ENCODE results near the gene KCNS3. TPM values are rescaled to one million over a fixed set of nuclear protein-coding genes. Genes with fewer than 3 reads are reported as not detected.

The KCNS3 gene
- total RNA-seq, 1 donor from 2014 or later: 26.9 TPM

DNA sequence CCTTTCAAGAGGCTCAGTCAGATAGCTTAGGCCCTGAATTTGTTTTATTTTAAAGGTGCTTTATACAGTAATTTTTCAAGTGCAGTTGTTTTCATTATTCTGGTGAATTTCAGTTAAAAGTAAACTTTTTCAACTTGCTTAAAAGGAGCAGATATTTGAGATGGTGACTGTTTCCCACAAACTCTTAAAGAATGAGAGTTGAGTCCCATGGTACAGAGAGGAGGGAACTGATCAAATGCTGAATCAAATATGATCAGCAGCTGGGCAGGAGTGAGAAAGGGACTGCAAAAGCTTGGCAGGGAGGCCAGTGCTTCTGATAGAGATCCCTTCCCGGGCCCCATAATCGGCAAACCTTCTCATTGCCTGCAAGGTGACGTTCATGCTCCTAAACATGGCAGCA, 91.2 kb downstream of the KCNS3 start:
- no peak overlapping the region for H3K4me3 ChIP-seq (ENCODE audit: low read depth, low read length)
- no peak for DNase-seq (ENCODE audit: low read depth)
- TF ChIP-seq, protein P1, sequence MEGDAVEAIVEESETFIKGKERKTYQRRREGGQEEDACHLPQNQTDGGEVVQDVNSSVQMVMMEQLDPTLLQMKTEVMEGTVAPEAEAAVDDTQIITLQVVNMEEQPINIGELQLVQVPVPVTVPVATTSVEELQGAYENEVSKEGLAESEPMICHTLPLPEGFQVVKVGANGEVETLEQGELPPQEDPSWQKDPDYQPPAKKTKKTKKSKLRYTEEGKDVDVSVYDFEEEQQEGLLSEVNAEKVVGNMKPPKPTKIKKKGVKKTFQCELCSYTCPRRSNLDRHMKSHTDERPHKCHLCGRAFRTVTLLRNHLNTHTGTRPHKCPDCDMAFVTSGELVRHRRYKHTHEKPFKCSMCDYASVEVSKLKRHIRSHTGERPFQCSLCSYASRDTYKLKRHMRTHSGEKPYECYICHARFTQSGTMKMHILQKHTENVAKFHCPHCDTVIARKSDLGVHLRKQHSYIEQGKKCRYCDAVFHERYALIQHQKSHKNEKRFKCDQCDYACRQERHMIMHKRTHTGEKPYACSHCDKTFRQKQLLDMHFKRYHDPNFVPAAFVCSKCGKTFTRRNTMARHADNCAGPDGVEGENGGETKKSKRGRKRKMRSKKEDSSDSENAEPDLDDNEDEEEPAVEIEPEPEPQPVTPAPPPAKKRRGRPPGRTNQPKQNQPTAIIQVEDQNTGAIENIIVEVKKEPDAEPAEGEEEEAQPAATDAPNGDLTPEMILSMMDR (conservative IDR thresholded peaks at IDR 0.05; ENCODE audit: low read depth, low read length): no peak

DNA sequence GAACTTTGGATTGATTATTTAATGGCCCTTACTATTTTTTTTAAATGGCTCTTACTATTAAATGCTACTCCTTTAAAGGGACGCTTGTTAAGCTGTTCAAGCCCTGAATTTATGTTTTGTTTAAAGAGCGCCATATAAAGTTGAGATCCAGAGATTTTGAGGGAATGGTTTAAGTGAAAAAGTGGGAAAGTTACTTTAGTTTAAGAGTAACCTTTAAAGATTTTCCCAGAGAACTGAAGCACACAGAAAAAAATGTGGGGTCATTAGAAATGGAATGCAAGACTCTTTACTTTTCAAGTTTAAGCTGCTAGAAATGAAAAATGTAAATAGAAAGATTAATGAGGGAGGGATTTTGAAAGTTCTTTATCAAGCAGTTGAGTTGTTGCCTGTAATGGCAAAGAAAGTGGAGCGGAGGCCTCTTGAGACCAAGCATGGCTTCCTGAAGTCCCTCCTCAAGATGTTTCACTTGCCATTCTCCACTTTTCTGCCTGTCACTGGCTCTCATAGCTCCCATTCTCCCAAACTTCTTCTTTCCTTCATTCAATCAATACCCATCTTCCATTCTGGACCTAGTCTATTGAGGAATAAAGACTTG, 93.2 kb downstream of the KCNS3 start:
- H3K4me3 ChIP-seq (ENCODE audit: low read depth, low read length): no peak overlapping the region
- DNase-seq (ENCODE audit: low read depth): no peak
- TF ChIP-seq, protein P1 (conservative IDR thresholded peaks at IDR 0.05; ENCODE audit: low read depth, low read length): no peak

DNA sequence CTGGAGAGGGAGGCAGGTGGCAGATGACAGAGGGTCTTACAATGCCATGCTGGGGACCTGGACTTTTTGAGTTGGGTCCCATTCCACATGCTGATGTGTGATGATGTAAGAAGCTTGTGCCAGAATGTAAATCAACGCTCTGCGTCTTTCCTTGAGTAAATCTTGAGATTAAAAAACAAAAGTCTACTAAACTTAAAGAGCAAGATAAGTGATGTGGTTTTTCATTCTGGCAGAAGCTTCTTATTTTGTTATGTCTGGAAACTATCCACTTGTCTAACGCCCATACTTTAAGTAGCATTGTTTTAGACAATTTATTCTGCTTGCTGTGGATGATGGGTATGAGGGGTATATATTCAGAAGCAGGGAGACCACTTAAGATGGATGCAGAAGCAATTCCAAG, 94.5 kb downstream of the KCNS3 start:
- H3K4me3 ChIP-seq (ENCODE audit: low read depth, low read length): no peak overlapping the region
- TF ChIP-seq, protein P1 (conservative IDR thresholded peaks at IDR 0.05; ENCODE audit: low read depth, low read length): no peak
- no peak for DNase-seq (ENCODE audit: low read depth)

DNA sequence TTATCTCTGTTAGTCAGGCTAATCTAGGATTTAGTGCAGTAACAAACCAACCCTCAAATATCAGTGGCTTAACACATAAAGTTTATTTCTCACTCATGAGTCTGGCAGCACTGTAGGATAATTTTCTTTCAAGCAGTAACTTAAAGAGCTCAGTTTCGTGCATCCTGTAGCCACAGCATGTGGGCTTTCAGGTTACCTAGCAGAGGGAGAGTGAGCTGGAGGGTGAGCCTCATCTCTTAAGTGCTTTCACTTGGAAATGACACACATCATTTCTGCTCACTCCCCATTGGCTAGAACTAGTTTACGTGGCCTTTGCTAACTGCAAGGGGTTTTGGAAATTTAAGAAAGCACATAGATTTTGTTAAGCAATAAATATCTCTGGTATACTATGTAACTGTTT, 96.9 kb downstream of the KCNS3 start:
- TF ChIP-seq, protein P1 (conservative IDR thresholded peaks at IDR 0.05; ENCODE audit: low read depth, low read length): no peak
- no peak overlapping the region for H3K4me3 ChIP-seq (ENCODE audit: low read depth, low read length)
- DNase-seq (ENCODE audit: low read depth): no peak

DNA sequence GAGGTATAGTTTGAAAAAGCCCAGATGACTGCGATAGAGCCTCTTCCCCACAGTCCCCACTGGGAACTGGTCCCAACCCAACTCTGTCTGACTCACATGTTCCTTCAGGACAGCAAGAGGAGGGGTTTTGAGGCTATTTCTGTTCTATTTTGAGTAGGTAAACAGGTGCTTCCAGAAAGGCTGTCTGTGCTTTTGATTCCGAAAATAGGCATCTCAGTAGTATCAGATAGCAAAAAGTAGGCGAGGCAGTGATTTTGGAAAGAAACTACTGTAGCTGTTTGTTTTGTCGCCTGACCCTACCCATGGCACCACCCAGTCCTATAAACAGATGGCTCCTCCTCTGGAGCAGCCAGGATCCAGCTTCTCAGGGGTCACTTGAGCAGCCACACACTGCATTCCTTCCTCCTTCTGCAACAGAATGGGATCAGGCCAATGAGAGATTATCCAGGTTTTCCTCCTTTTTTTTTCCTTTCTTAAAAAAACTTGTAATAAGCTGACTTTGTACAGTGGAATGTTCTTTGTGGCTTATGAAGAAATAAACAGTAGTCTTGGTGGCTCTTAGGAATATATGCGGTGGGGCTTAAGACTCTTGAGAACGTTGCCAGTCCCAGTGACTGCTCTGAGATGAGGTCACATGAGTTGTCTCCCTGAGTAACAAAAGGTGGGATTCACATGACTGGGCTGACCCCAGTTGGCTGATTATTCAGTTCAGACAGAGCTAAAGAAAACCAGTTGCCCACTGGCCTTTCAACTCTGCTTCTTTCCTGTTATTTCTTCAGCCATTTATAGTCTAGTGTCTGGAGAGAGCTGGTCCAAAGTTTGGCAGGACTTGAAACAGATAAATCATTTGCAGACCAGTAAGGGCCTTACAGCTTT, 98.6 kb downstream of the KCNS3 start:
- DNase-seq (ENCODE audit: low read depth): peak; percentile 100
- TF ChIP-seq, protein P1 (conservative IDR thresholded peaks at IDR 0.05; ENCODE audit: low read depth, low read length): no peak
- no peak overlapping the region for H3K4me3 ChIP-seq (ENCODE audit: low read depth, low read length)

DNA sequence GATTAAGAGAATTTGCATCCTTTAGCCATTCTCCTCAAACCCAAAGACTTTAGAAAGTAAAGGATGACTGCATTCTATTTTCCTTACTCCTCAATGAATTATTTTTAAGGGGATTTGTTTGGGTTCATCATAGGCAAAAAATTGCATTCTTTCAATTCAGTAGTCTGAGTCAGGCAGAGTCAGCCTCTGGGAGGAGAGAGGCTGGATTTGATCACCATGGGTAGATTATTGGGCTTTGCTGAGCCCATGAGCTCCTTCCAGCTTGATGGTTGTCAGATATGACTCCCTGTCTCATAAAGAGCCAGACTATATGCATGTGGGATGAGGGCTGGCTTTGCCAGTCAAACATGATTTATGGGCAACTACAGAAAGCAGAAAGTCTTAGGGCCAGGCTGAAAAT, 101.2 kb downstream of the KCNS3 start:
- TF ChIP-seq, protein P1 (conservative IDR thresholded peaks at IDR 0.05; ENCODE audit: low read depth, low read length): no peak
- no peak for DNase-seq (ENCODE audit: low read depth)
- no peak overlapping the region for H3K4me3 ChIP-seq (ENCODE audit: low read depth, low read length)
